IPS-NIHi7 (cell line): Measurements from ENCODE around the gene ITGB3.

ENCODE experiments used
- DNase-seq: peaks from one replicate; pipeline ENCODE4 v3.0.0; 2012; ENCODE audit warnings: mixed read lengths; ENCODE audit errors: extremely low spot score

The ITGB3 gene

GRCh38 chr17:47338026-47338425 is 84.4 kb downstream of the ITGB3 start:
- DNase-seq: no peak

- DNase-seq: no peak
Measured at GRCh38 chr17:47352848-47353247, 99.2 kb downstream of the ITGB3 start.

GRCh38 chr17:47358652-47359051 is 105.0 kb downstream of the ITGB3 start:
- no peak for DNase-seq
